GM12801 (cell line): ENCODE measurements around the gene SPATA3.

Experiments
- CTCF ChIP-seq: IDR thresholded peaks from one replicate; pipeline ENCODE4 v1.5.1; 2011; ENCODE audit warnings: control low read depth; ENCODE audit not compliant: insufficient read length; ENCODE audit errors: extremely low read depth

SPATA3 gene

GRCh38 chr2:231009236-231009919 is 13.5 kb downstream of the SPATA3 start:
- no peak for TF ChIP-seq CTCF

- no peak for TF ChIP-seq CTCF
Measured at GRCh38 chr2:231010201-231010730, 14.3 kb downstream of the SPATA3 start.

GRCh38 chr2:231011526-231011925 is 15.6 kb downstream of the SPATA3 start:
- TF ChIP-seq CTCF: no peak

- TF ChIP-seq CTCF: no peak
Measured at GRCh38 chr2:231012463-231012862, 16.5 kb downstream of the SPATA3 start.

- no peak for TF ChIP-seq CTCF
Measured at GRCh38 chr2:231013820-231014219, 17.9 kb downstream of the SPATA3 start.

GRCh38 chr2:231015478-231015877 is 19.6 kb downstream of the SPATA3 start:
- no peak for TF ChIP-seq CTCF

- no peak for TF ChIP-seq CTCF
Measured at GRCh38 chr2:231015926-231016325, 20.0 kb downstream of the SPATA3 start.
